ENCODE results near the gene ZFYVE9. TPM values are rescaled to one million over a fixed set of nuclear protein-coding genes. Genes with fewer than 3 reads are reported as not detected.

Gene ZFYVE9
- total and polyA plus RNA-seq, 2 experiments from 2014 or later: 5.4 to 27.3 TPM

GRCh38 chr1:52264530-52265115 lies 122.7 kb downstream of the ZFYVE9 start:
- peaks cover 18% of the 10 kb centered on the region for H3K4me1 Mint-ChIP-seq
- DNase-seq (ENCODE audit: low spot score): no peak
- H3K4me3 ChIP-seq: no peak overlapping the region

GRCh38 chr1:52266507-52266906 lies 124.6 kb downstream of the ZFYVE9 start:
- Mint-ChIP-seq H3K27ac (peak overlapping the region; percentile 42), H3K9me3 (no peaks in the 10 kb centered on the region), H3K4me3 (no peak overlapping the region), H3K4me1 (peaks cover 18% of the 10 kb centered on the region), H3K27me3 (ENCODE audit: insufficient read depth, low read depth, poor library complexity) (no peaks in the 10 kb centered on the region), H3K36me3 (ENCODE audit: low read depth) (peaks cover 11% of the 10 kb centered on the region; the same call in 2 of the 3 replicates)
- Histone ChIP-seq H3K27ac (ENCODE audit: low read depth) (no peak overlapping the region), H4K20me1 (replicated peaks; ENCODE audit: insufficient read depth) (no peaks in the 10 kb centered on the region), H3K79me2 (replicated peaks; ENCODE audit: insufficient read depth) (no peaks in the 10 kb centered on the region), H2AFZ (no peak overlapping the region), H3K9me2 (ENCODE audit: insufficient read depth) (no peaks in the 10 kb centered on the region), H3F3A (replicated peaks; ENCODE audit: low read depth) (no peaks in the 10 kb centered on the region), H3K4me3 (no peak overlapping the region), H3K36me3 (ENCODE audit: insufficient read depth) (no peaks in the 10 kb centered on the region), H3K4me2 (no peak overlapping the region), H3K4me1 (ENCODE audit: insufficient read depth) (no peaks in the 10 kb centered on the region), H3K27me3 (ENCODE audit: insufficient read depth) (no peaks in the 10 kb centered on the region)
- ATAC-seq: peak; percentile 81
- DNase-seq (ENCODE audit: low spot score): peak; percentile 17
- TF ChIP-seq EZH2phosphoT487 (IDR thresholded peaks at IDR 0.05; ENCODE audit: unreplicated experiment): no peak
- TF ChIP-seq POLR2AphosphoS5 (IDR thresholded peaks at IDR 0.05; ENCODE audit: low read depth): no peak
- TF ChIP-seq ZNF114 (CRISPR knock-in tag; IDR thresholded peaks at IDR 0.05): no peak
- no peak for TF ChIP-seq ETS1 (IDR thresholded peaks at IDR 0.05)

More at GRCh38 chr1:52264530-52265115, 122.7 kb downstream of the ZFYVE9 start:
- no peak overlapping the region for H3K4me2 ChIP-seq
- no peaks in the 10 kb centered on the region for H4K20me1 ChIP-seq (replicated peaks; ENCODE audit: insufficient read depth)
- no peaks in the 10 kb centered on the region for H3K27me3 Mint-ChIP-seq (ENCODE audit: insufficient read depth, low read depth, poor library complexity)
- H3F3A ChIP-seq (replicated peaks; ENCODE audit: low read depth): no peaks in the 10 kb centered on the region
- no peak overlapping the region for H3K4me3 Mint-ChIP-seq
- no peak for ATAC-seq
- no peak overlapping the region for H3K27ac Mint-ChIP-seq
- no peaks in the 10 kb centered on the region for H3K9me3 Mint-ChIP-seq
- no peaks in the 10 kb centered on the region for H3K9me2 ChIP-seq (ENCODE audit: insufficient read depth)
- H3K27me3 ChIP-seq (ENCODE audit: insufficient read depth): no peaks in the 10 kb centered on the region
- no peaks in the 10 kb centered on the region for H3K79me2 ChIP-seq (replicated peaks; ENCODE audit: insufficient read depth)
- TF ChIP-seq ETS1 (IDR thresholded peaks at IDR 0.05) (no peak), STAT1 (IDR thresholded peaks at IDR 0.05; ENCODE audit: unreplicated experiment) (no peak), EZH2 (IDR thresholded peaks at IDR 0.05; ENCODE audit: low read depth, unreplicated experiment) (no peak), CTCF (conservative IDR thresholded peaks at IDR 0.05; ENCODE audit: low read depth in 2 of 2) (peak; percentile 13 to 35; a peak in 2 of 4 replicates), EZH2phosphoT487 (IDR thresholded peaks at IDR 0.05; ENCODE audit: unreplicated experiment) (no peak), POLR2AphosphoS5 (IDR thresholded peaks at IDR 0.05; ENCODE audit: low read depth) (no peak), ZNF114 (CRISPR knock-in tag; IDR thresholded peaks at IDR 0.05) (no peak)
- peaks cover 6% of the 10 kb centered on the region; the same call in 2 of the 3 replicates for H3K36me3 Mint-ChIP-seq (ENCODE audit: low read depth)
- H3K27ac ChIP-seq (ENCODE audit: low read depth): no peak overlapping the region
- no peaks in the 10 kb centered on the region for H3K36me3 ChIP-seq (ENCODE audit: insufficient read depth)
- H3K4me1 ChIP-seq (ENCODE audit: insufficient read depth): no peaks in the 10 kb centered on the region
- no peak overlapping the region for H2AFZ ChIP-seq

Measured in GM23338 (cell line).